ENCODE data around the gene FARSA.

- no peak for TF ChIP-seq CTCF (IDR thresholded peaks at IDR 0.05)
- TF ChIP-seq POLR2AphosphoS5 (IDR thresholded peaks at IDR 0.05; ENCODE audit: insufficient read depth in 1 of 2, low read depth in 1 of 2) = no peak
- TF ChIP-seq POLR2A (IDR thresholded peaks at IDR 0.05) = no peak
Observed at GRCh38 chr19:12944104-12944674, 10.7 kb upstream of the FARSA start.
